ENCODE measurements around the gene KCNC3.

DNA sequence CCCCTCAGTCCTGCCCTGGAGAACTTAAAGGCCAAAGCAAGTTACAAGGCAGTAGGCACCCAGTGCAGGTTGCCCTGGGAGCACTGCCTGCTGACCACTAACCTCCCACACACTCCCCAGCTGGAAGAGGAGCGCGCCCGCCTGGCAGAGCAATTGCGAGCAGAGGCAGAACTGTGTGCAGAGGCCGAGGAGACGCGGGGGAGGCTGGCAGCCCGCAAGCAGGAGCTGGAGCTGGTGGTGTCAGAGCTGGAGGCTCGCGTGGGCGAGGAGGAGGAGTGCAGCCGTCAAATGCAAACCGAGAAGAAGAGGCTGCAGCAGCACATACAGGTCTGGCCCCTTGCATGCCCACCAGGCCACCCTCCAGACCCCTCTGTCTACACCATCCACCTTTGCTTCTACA is 61.1 kb downstream of the KCNC3 start:
- TF ChIP-seq, protein P1, sequence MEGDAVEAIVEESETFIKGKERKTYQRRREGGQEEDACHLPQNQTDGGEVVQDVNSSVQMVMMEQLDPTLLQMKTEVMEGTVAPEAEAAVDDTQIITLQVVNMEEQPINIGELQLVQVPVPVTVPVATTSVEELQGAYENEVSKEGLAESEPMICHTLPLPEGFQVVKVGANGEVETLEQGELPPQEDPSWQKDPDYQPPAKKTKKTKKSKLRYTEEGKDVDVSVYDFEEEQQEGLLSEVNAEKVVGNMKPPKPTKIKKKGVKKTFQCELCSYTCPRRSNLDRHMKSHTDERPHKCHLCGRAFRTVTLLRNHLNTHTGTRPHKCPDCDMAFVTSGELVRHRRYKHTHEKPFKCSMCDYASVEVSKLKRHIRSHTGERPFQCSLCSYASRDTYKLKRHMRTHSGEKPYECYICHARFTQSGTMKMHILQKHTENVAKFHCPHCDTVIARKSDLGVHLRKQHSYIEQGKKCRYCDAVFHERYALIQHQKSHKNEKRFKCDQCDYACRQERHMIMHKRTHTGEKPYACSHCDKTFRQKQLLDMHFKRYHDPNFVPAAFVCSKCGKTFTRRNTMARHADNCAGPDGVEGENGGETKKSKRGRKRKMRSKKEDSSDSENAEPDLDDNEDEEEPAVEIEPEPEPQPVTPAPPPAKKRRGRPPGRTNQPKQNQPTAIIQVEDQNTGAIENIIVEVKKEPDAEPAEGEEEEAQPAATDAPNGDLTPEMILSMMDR (IDR thresholded peaks at IDR 0.05) = no peak
- TF ChIP-seq POLR2AphosphoS5 (IDR thresholded peaks at IDR 0.05) = no peak

Measured in suprapubic skin (tissue), 3 donors.